ENCODE measurements around the gene TMEM179. TPM values are rescaled to one million over a fixed set of nuclear protein-coding genes. Genes with fewer than 3 reads are reported as not detected.

TMEM179 gene
- total RNA-seq, 1 donor from 2014 or later, result 1.5 TPM

- no peak for DNase-seq (ENCODE audit: low spot score)
These were observed 48.9 kb downstream of the TMEM179 start for GRCh38 chr14:104555430-104556255.

GRCh38 chr14:104554608-104555429 lies 49.8 kb downstream of the TMEM179 start:
- no peak for DNase-seq (ENCODE audit: low spot score)

- DNase-seq (ENCODE audit: low spot score), result no peak
These were observed 50.4 kb downstream of the TMEM179 start for GRCh38 chr14:104554088-104554607.

GRCh38 chr14:104553166-104554087 lies 51.1 kb downstream of the TMEM179 start:
- DNase-seq (ENCODE audit: low spot score), result no peak

GRCh38 chr14:104552738-104553125 lies 51.8 kb downstream of the TMEM179 start:
- no peak for DNase-seq (ENCODE audit: low spot score)

- DNase-seq (ENCODE audit: low spot score), result no peak
These were observed 52.5 kb downstream of the TMEM179 start for GRCh38 chr14:104551851-104552737.

- DNase-seq (ENCODE audit: low spot score), result no peak
These were observed 53.5 kb downstream of the TMEM179 start for GRCh38 chr14:104550861-104551728.

- DNase-seq (ENCODE audit: low spot score), result no peak
These were observed 54.2 kb downstream of the TMEM179 start for GRCh38 chr14:104550340-104550860.

- no peak for DNase-seq (ENCODE audit: low spot score)
These were observed 54.8 kb downstream of the TMEM179 start for GRCh38 chr14:104549536-104550339.

GRCh38 chr14:104548802-104549535 lies 55.6 kb downstream of the TMEM179 start:
- DNase-seq (ENCODE audit: low spot score), result no peak

- DNase-seq (ENCODE audit: low spot score), result no peak
These were observed 56.4 kb downstream of the TMEM179 start for GRCh38 chr14:104547998-104548700.

- DNase-seq (ENCODE audit: low spot score), result no peak
These were observed 57.1 kb downstream of the TMEM179 start for GRCh38 chr14:104547310-104547997.

GRCh38 chr14:104546591-104547309 lies 57.8 kb downstream of the TMEM179 start:
- no peak for DNase-seq (ENCODE audit: low spot score)

- DNase-seq (ENCODE audit: low spot score), result no peak
These were observed 58.5 kb downstream of the TMEM179 start for GRCh38 chr14:104545942-104546501.

- DNase-seq (ENCODE audit: low spot score), result no peak
These were observed 59.2 kb downstream of the TMEM179 start for GRCh38 chr14:104545151-104545941.

Data from mucosa of gallbladder (tissue), 1 donor.